Kidney (tissue), 14 donors: ENCODE measurements around the gene P2RY2. TPM values are rescaled to one million over a fixed set of nuclear protein-coding genes. Genes with fewer than 3 reads are reported as not detected.

Experiments
- DNase-seq, 5 donors: peaks; one replicate each; pipeline ENCODE4 v3.0.0-alpha.2; 2013 to 2020
- FAIRE-seq: peaks from 2 replicates; lab custom pipeline; 2012; peaks lifted over from hg19 to GRCh38; lab: Jason Lieb, UNC
- H3K27ac ChIP-seq, 2 donors: one replicate each; pipeline ENCODE4 v1.7.0; 2013; ENCODE audit warnings: low read depth in 2 of 2, low read length in 2 of 2, inconsistent platforms in 1 of 2
- H3K27me3 ChIP-seq: one replicate; pipeline ENCODE4 v1.7.1; 2013; ENCODE audit warnings: low read length, inconsistent platforms; ENCODE audit not compliant: control insufficient read depth, insufficient read depth
- H3K36me3 ChIP-seq, 3 donors: one replicate each; pipeline versions ENCODE4 v1.7.0 to v1.7.1; 2013; ENCODE audit warnings: low read length in 3 of 3, control low read depth in 1 of 3, inconsistent platforms in 1 of 3; ENCODE audit not compliant: insufficient read depth in 3 of 3, control insufficient read depth in 2 of 3
- H3K4me1 ChIP-seq, 3 donors: one replicate each; pipeline versions ENCODE4 v1.7.0 to v1.7.1; 2013; ENCODE audit warnings: low read length in 3 of 3, inconsistent platforms in 1 of 3, low read depth in 1 of 3; ENCODE audit not compliant: control insufficient read depth in 2 of 3, insufficient read depth in 2 of 3
- H3K4me3 ChIP-seq, 3 donors: one replicate each; pipeline versions ENCODE4 v1.7.0 to v1.8.1; 2013; ENCODE audit warnings: low read length in 3 of 3, control low read depth in 1 of 3, inconsistent platforms in 1 of 3
- H3K9ac ChIP-seq, 3 donors: one replicate each; pipeline versions ENCODE4 v1.7.0 to v1.7.1; 2013; ENCODE audit warnings: low read length in 3 of 3, control low read depth in 1 of 3, inconsistent platforms in 1 of 3
- H3K9me3 ChIP-seq, 3 donors: one replicate each; pipeline versions ENCODE4 v1.7.0 to v1.7.1; 2013; ENCODE audit warnings: low read length in 3 of 3, control low read depth in 1 of 3, inconsistent platforms in 1 of 3; ENCODE audit not compliant: control insufficient read depth in 2 of 3, insufficient read depth in 1 of 3
- CTCF ChIP-seq: IDR thresholded peaks from 3 replicates; pipeline ENCODE4 v1.5.1; 2012; ENCODE audit warnings: mild to moderate bottlenecking, moderate library complexity, borderline replicate concordance; ENCODE audit not compliant: insufficient read depth; ENCODE audit errors: extremely low read depth
- intact Hi-C: fragments of 100-400 bp; cut with DNase I; formaldehyde crosslinking; loops from one replicate; pipeline ENCODE4 v1.11.1; 2022
- polyA plus RNA-seq: library from polyadenylated mRNA; stranded (reverse); fragments of 350-450 nt; fragmentation: Illumina TruSeq; extraction: RNeasy Lipid Tissue Mini Kit (QIAGEN cat#74804); gene quantifications from one replicate; pipeline ENCODE4 v1.2.3, GENCODE V29; 2014; ENCODE audit warnings: low read depth, low replicate concordance; ENCODE audit not compliant: insufficient read depth
- total RNA-seq: library from RNA; stranded (reverse); fragmentation: NEBNext Ultra II Directional; extraction: Animal tissue kit (Norgen Biotek cat#: 25700); gene quantifications from one replicate; pipeline ENCODE4 v1.2.1, GENCODE V29; 2021
- donor health status: control.
- donor health status: control.
- donor health status: control.
- donor health status: control.
- donor health status: control.
- donor health status: DM: yes; HTN: yes; CAD: no.
- donor health status: Normal renal cell carcinoma (clear cell type).

P2RY2 gene
- total and polyA plus RNA-seq, 2 donors from 2014 or later: 1.3 to 9.7 TPM

GRCh38 chr11:73275381-73275750 lies 57.3 kb downstream of the P2RY2 start:
- DNase-seq (no peak), FAIRE-seq (no peak)
- Histone ChIP-seq H3K4me1 (peaks cover 0 to 11% (median 7%) of the 10 kb centered on the region in 3 donors), H3K27me3 (no peaks in the 10 kb centered on the region), H3K9me3 (no peaks in the 10 kb centered on the region), H3K36me3 (no peaks in the 10 kb centered on the region), H3K9ac (no peak overlapping the region), H3K4me3 (no peak overlapping the region), H3K27ac (no peak overlapping the region)
- TF ChIP-seq CTCF: no peak
- intact Hi-C loops: no loop called here

GRCh38 chr11:73277467-73277866 lies 59.4 kb downstream of the P2RY2 start:
- Histone ChIP-seq H3K9me3 (no peaks in the 10 kb centered on the region), H3K9ac (no peak overlapping the region), H3K27ac (no peak overlapping the region), H3K4me3 (no peak overlapping the region), H3K36me3 (no peaks in the 10 kb centered on the region), H3K27me3 (no peaks in the 10 kb centered on the region), H3K4me1 (peaks cover 0 to 3% (median 0%) of the 10 kb centered on the region in 3 donors)
- DNase-seq (no peak), FAIRE-seq (no peak)
- no peak for TF ChIP-seq CTCF
- intact Hi-C loops: no loop called here

- H3K9me3 ChIP-seq: no peaks in the 10 kb centered on the region
- H3K9ac ChIP-seq: no peak overlapping the region
- DNase-seq: no peak
- H3K4me1 ChIP-seq: no peaks in the 10 kb centered on the region
- intact Hi-C loops: no loop called here
- FAIRE-seq: no peak
- H3K27ac ChIP-seq: no peak overlapping the region
- H3K36me3 ChIP-seq: no peaks in the 10 kb centered on the region
- no peak overlapping the region for H3K4me3 ChIP-seq
- TF ChIP-seq CTCF: no peak
- no peaks in the 10 kb centered on the region for H3K27me3 ChIP-seq
Observed at GRCh38 chr11:73280626-73281025, 62.5 kb downstream of the P2RY2 start.

GRCh38 chr11:73281201-73281741 lies 63.2 kb downstream of the P2RY2 start:
- FAIRE-seq: no peak
- no peaks in the 10 kb centered on the region for H3K27me3 ChIP-seq

More at GRCh38 chr11:73281201-73281741, 63.2 kb downstream of the P2RY2 start:
- no peak for TF ChIP-seq CTCF
- H3K4me1 ChIP-seq: no peaks in the 10 kb centered on the region
- no peak overlapping the region for H3K9ac ChIP-seq
- H3K9me3 ChIP-seq: no peaks in the 10 kb centered on the region
- intact Hi-C loops: no loop called here
- DNase-seq: no peak
- H3K36me3 ChIP-seq: no peaks in the 10 kb centered on the region
- H3K27ac ChIP-seq: no peak overlapping the region
- no peak overlapping the region for H3K4me3 ChIP-seq
